HuH-7.5 (cell line): ENCODE data around the gene MSLN.
"Not testable (repeated sequence)": the region's sequence is repeated elsewhere in the genome, so short reads cannot be mapped to it uniquely, and the experiment has no call there.

Experiments used
- DNase-seq: peaks from one replicate; pipeline ENCODE4 v3.0.0; 2011; ENCODE audit warnings: low spot score

MSLN gene

GRCh38 chr16:760065-760464 lies 469 bp upstream of the MSLN start:
- no peak for DNase-seq

- no peak for DNase-seq
These were observed 1.3 kb downstream of the MSLN start for GRCh38 chr16:761625-762513.

- DNase-seq, result no peak
These were observed 2.2 kb downstream of the MSLN start for GRCh38 chr16:762595-763268.

GRCh38 chr16:763369-764183 lies 3.0 kb downstream of the MSLN start:
- no peak for DNase-seq

- no peak for DNase-seq
These were observed 3.7 kb downstream of the MSLN start for GRCh38 chr16:764184-764750.

GRCh38 chr16:764848-765487 lies 4.4 kb downstream of the MSLN start:
- DNase-seq, result no peak

GRCh38 chr16:765488-765865 lies 4.9 kb downstream of the MSLN start:
- DNase-seq, result no peak

GRCh38 chr16:766008-766819 lies 5.7 kb downstream of the MSLN start:
- no peak for DNase-seq

- DNase-seq, result no peak
These were observed 6.5 kb downstream of the MSLN start for GRCh38 chr16:766820-767640.

GRCh38 chr16:767743-768235 lies 7.3 kb downstream of the MSLN start:
- no peak for DNase-seq

GRCh38 chr16:768428-768827 lies 7.9 kb downstream of the MSLN start:
- no peak for DNase-seq

- DNase-seq, result no peak
These were observed 8.8 kb downstream of the MSLN start for GRCh38 chr16:769184-769784.

- no peak for DNase-seq
These were observed 9.4 kb downstream of the MSLN start for GRCh38 chr16:769934-770333.

- no peak for DNase-seq
These were observed 9.9 kb downstream of the MSLN start for GRCh38 chr16:770411-770810.

- no peak for DNase-seq
These were observed 12.4 kb downstream of the MSLN start for GRCh38 chr16:772959-773358.

- DNase-seq, result no peak
These were observed 13.8 kb downstream of the MSLN start for GRCh38 chr16:774086-775001.

GRCh38 chr16:775236-775796 lies 14.8 kb downstream of the MSLN start:
- no peak for DNase-seq

- not testable (repeated sequence) for DNase-seq
These were observed 15.8 kb downstream of the MSLN start for GRCh38 chr16:776298-776697.
